ENCODE measurements around the gene PRKAR1B.
"Not testable (repeated sequence)": the region's sequence is repeated elsewhere in the genome, so short reads cannot be mapped to it uniquely, and the experiment has no call there.

PRKAR1B gene

DNA sequence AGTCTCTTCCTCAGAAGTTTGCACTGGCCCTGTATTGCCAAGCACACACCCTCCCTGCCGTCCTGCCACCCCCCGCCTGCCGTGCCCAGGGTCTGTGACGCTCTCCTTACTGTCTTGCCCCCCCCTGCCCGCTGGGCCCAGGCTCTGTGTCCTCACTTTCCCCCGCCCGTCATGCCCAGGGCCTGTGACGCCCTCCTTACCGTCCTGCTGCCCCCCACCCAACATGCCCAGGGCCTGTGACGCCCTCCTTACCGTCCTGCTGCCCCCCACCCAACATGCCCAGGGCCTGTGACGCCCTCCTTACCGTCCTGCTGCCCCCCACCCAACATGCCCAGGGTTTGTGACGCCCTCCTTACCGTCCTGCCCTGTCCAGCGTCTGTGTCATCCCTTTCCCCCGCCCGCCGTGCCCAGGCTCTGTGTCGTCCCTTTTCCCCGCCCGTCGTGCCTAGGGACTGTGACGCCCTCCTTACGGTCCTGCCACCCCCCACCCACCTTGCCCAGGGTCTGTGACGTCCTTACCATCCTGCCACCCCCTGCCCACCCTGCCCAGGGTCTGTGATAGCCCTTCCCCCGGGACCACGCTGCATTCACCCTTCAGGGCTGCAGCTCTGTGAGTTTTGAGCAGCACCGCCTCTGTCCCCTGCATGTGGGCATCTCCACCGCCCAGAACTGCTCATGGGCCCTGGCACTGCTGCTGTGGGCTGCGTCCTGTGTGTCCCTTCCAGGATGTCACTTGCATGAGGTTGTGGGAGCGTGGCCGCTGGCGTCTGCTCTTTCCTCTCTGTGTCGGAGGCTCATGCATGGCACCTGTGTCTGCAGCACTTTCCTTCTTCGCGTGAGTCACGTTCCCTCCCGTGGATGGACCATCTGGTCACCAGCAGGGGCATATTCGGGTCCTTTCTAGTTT is 19.3 kb upstream of the PRKAR1B start:
- DNase-seq (ENCODE audit: low read depth in 2 of 2): no peak
- TF ChIP-seq, protein P1, sequence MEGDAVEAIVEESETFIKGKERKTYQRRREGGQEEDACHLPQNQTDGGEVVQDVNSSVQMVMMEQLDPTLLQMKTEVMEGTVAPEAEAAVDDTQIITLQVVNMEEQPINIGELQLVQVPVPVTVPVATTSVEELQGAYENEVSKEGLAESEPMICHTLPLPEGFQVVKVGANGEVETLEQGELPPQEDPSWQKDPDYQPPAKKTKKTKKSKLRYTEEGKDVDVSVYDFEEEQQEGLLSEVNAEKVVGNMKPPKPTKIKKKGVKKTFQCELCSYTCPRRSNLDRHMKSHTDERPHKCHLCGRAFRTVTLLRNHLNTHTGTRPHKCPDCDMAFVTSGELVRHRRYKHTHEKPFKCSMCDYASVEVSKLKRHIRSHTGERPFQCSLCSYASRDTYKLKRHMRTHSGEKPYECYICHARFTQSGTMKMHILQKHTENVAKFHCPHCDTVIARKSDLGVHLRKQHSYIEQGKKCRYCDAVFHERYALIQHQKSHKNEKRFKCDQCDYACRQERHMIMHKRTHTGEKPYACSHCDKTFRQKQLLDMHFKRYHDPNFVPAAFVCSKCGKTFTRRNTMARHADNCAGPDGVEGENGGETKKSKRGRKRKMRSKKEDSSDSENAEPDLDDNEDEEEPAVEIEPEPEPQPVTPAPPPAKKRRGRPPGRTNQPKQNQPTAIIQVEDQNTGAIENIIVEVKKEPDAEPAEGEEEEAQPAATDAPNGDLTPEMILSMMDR (IDR thresholded peaks at IDR 0.05; ENCODE audit: low read depth, low read length): no peak
- no peak overlapping the region for H3K4me3 ChIP-seq (replicated peaks in 1 of 2; ENCODE audit: low read depth in 2 of 2, low read length in 2 of 2)

DNA sequence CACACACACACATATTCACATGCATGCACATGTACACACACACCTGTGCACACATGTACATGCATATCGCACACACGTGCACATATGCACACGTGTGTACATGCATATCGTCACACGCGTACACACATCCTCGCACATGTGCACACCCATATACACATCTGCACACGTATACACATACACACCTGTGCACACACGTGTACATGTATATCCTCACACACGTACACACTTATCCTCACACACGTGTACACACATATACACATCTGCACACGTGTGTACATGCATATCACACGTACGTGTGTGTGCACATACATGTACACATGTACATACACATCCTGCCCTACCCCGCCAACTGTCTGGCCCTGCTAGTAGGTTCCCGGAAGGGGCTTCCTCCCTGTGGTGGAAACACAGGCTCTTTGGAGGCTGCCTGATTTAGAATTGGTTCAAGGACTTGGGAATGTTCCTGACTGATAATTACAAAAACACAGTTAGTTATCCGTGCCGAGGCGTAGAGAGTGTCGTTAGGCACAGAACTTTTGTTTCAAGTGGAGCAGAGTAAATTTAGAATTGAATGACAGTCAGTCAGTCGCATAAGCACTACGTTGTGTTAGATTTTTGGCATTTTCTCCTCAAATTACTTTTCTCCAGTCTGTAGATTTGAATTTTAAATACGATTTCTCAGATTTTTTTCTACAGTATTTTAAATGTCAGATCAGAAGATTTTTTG is 18.5 kb upstream of the PRKAR1B start:
- TF ChIP-seq, protein P1 (IDR thresholded peaks at IDR 0.05; ENCODE audit: low read depth, low read length): no peak
- no peak overlapping the region for H3K4me3 ChIP-seq (replicated peaks in 1 of 2; ENCODE audit: low read depth in 2 of 2, low read length in 2 of 2)
- no peak for DNase-seq (ENCODE audit: low read depth in 2 of 2)

DNA sequence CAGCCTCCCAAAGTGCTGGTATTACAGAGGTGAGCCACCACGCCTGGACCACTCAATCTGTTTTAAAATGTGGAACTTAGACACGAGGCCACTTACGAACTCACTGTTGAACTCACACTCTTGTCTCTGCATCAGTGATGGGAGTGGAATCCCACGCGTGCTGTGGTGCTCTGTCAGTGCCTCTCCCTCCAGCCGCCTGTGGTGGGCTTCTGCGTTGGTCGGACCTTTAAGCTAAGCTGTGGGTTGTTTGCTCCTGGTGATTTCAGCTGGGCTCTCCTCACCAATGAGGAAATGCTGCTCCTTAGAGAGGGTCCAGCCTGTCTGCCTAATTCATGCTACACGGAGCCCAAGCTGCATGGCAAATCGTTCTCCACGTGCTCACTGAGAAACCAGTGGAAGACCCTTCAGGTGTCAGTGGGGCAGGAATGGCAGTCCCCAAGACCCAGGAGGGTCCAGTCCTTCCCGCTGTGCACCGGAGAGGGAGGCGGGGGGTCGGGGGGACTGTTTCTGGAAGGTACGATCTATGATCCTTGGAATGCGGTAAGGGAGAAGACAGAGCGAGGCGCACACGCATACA is 17.9 kb upstream of the PRKAR1B start:
- H3K4me3 ChIP-seq (replicated peaks in 1 of 2; ENCODE audit: low read depth in 2 of 2, low read length in 2 of 2): no peak overlapping the region
- DNase-seq (ENCODE audit: low read depth in 2 of 2): no peak
- TF ChIP-seq, protein P1 (IDR thresholded peaks at IDR 0.05; ENCODE audit: low read depth, low read length): no peak

DNA sequence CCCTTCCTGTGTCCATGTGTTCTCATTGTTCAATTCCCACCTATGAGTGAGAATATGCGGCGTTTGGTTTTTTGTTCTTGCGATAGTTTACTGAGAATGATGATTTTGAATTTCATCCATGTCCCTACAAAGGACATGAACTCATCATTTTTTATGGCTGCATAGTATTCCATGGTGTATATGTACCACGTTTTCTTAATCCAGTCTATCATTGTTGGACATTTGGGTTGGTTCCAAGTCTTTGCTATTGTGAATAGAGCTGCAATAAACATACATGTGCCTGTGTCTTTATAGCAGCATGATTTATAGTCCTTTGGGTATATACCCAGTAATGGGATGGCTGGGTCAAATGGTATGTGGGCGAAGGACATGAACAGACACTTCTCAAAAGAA is 17.0 kb upstream of the PRKAR1B start:
- not testable (repeated sequence) for DNase-seq (ENCODE audit: low read depth in 2 of 2); H3K4me3 ChIP-seq (replicated peaks in 1 of 2; ENCODE audit: low read depth in 2 of 2, low read length in 2 of 2)

DNA sequence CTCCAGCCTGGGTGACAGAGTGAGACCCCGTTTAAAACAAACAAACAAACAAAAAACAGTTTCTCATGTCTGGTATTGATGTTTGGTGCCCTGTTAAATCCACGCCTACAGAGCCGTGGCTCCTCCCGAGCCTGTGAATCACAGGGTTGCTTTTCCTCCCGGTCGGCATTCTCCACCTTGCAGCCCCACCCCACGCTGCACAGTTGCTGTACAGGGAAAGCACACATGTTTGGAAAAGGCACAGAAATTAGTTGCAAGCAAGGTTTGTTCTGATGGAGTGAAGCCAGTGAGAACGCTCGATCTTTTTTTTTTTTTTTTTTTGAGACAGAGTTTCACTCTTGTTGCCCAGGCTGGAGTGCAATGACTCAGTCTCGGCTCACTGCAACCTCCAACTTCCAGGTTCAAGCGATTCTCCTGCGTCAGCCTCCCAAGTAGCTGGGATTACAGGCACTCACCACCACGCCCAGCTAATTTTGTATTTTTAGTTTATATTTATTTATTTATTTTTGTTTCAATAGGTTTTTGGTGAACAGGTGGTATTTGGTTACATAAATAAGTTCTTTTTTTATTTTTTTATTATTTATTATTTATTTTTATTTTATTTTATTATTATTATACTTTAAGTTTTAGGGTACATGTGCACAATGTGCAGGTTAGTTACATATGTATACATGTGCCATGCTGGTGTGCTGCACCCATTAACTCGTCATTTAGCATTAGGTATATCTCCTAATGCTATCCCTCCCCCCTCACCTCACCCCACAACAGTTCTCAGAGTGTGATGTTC is 16.5 kb upstream of the PRKAR1B start:
- DNase-seq (ENCODE audit: low read depth in 2 of 2); H3K4me3 ChIP-seq (replicated peaks in 1 of 2; ENCODE audit: low read depth in 2 of 2, low read length in 2 of 2): not testable (repeated sequence)

DNA sequence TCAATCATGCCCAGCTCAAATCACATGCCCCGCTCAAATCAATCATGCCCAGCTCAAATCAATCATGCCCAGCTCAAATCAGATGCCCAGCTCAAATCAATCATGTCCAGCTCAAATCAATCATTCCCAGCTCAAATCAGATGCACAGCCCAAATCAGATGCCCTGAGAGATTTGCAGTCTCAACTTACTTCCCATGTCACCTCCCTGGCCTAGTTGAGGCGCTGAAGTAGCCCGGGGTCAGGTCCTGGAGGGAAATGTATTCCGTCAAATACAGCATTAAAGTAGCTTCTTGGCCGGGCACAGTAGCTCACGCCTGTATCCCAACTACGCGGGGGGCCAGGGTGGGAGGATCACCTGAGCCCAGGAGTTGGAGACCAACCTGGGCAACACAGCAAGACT is 15.7 kb upstream of the PRKAR1B start:
- DNase-seq (ENCODE audit: low read depth in 2 of 2): no peak
- TF ChIP-seq, protein P1 (IDR thresholded peaks at IDR 0.05; ENCODE audit: low read depth, low read length): no peak
- H3K4me3 ChIP-seq (replicated peaks in 1 of 2; ENCODE audit: low read depth in 2 of 2, low read length in 2 of 2): no peak overlapping the region

DNA sequence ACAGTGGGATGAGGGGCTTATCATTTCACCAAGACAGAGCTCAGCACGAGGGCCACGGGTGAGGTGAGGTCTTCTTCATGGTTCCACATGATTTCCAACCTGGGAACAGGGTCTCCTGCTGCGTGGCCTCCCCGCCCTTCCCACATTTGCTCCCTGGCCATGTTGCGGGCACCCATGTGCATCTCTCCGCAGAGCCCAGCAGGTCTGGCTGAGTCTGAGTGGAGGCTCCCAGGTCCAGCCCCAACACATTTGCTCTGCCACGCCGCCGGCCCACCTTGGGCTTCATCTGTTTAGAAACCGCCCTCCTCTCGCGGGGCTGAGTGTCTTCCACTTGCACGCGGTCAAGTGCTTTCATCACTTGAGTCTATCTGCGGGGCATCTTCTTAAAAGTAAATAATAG is 14.8 kb upstream of the PRKAR1B start:
- TF ChIP-seq, protein P1 (IDR thresholded peaks at IDR 0.05; ENCODE audit: low read depth, low read length): no peak
- no peak overlapping the region for H3K4me3 ChIP-seq (replicated peaks in 1 of 2; ENCODE audit: low read depth in 2 of 2, low read length in 2 of 2)
- DNase-seq (ENCODE audit: low read depth in 2 of 2): no peak
